ENCODE results near the gene ULK4. TPM values are rescaled to one million over a fixed set of nuclear protein-coding genes. Genes with fewer than 3 reads are reported as not detected.

ULK4 gene
- total and polyA plus RNA-seq, 2 of the 8 experiments (the other 6 are each of a cell fraction or from before 2014, with no cell fraction given): 3.0 to 10.8 TPM

DNA sequence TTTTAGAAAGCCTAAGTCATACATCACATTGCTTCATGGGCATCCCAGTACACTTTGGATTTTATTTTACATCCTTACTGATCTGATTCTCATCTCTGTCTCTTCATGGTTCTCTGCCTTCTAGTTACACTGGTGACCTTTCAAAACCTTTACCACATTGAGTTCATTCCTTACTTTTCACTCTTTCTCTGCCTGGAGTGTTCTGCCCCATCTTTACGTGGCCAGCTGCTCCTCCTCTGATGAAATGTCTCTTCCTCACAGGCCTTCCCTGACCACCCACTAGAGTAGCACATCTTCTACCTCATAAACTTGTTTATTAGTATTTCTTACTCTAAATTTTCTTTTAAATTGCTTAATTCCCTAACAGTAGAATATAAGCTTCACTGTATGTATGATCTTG lies 744.9 kb downstream of the ULK4 start:
- FAIRE-seq: no peak
- no peak overlapping the region for H3K27ac ChIP-seq (ENCODE audit: low read depth, low read length)

More for the DNA sequence above, 744.9 kb downstream of the ULK4 start:
- Histone ChIP-seq H3K9me3 (ENCODE audit: insufficient read depth in 2 of 2, low read depth in 1 of 2, low read length in 1 of 2) (no peaks in the 10 kb centered on the region), H3K36me3 (ENCODE audit: control insufficient read depth in 2 of 4, insufficient read depth in 4 of 4, low read length in 3 of 4) (peaks cover 0 to 2% (median 0%) of the 10 kb centered on the region in 4 experiments; a peak in 1 of 8 replicates), H3K79me2 (ENCODE audit: control insufficient read depth in 1 of 2, insufficient read depth in 2 of 2, low read length in 2 of 2) (peaks cover 29 to 100% of the 10 kb centered on the region in 2 experiments), H3K27me3 (replicated peaks in 1 of 4; ENCODE audit: control insufficient read depth in 3 of 4, extremely low read depth in 1 of 4, insufficient read depth in 3 of 4, low read length in 3 of 4) (peaks cover 0 to 1% (median 0%) of the 10 kb centered on the region in 4 experiments; a peak in 1 of 7 replicates), H4K20me1 (replicated peaks in 1 of 2; ENCODE audit: control insufficient read depth in 1 of 2, insufficient read depth in 2 of 2, low read length in 2 of 2) (peaks cover 15 to 58% of the 10 kb centered on the region in 2 experiments), H2BK120ac (replicated peaks; ENCODE audit: low read depth, low read length) (no peak overlapping the region), H4K91ac (replicated peaks; ENCODE audit: insufficient read length, low read length) (no peak overlapping the region), H2AK5ac (ENCODE audit: low read depth, low read length) (no peak overlapping the region), H3K56ac (replicated peaks; ENCODE audit: insufficient read length, low read depth, low read length) (no peak overlapping the region), H4K5ac (ENCODE audit: insufficient read length, low read depth, low read length) (no peak overlapping the region), H3K4me2 (ENCODE audit: insufficient read depth in 1 of 2, low read depth in 2 of 2, low read length in 2 of 2) (no peak overlapping the region), H2AFZ (ENCODE audit: low read length) (no peak overlapping the region), H3K4me3 (ENCODE audit: extremely low read depth in 1 of 4, insufficient read depth in 2 of 4, low read depth in 3 of 4, low read length in 4 of 4) (no peak overlapping the region), H3K79me1 (ENCODE audit: low read depth, low read length) (no peaks in the 10 kb centered on the region; the same call in 1 of the 2 replicates), H3K14ac (ENCODE audit: insufficient read length) (no peak overlapping the region), H3K4me1 (replicated peaks in 1 of 4; ENCODE audit: control insufficient read depth in 3 of 4, insufficient read depth in 4 of 4, low read length in 3 of 4) (peaks cover 3 to 15% (median 10%) of the 10 kb centered on the region in 4 experiments; a peak in 5 of 7 replicates), H4K8ac (ENCODE audit: extremely low read depth, insufficient read depth, low read length) (no peak overlapping the region), H3K9ac (replicated peaks in 1 of 4; ENCODE audit: extremely low read depth in 1 of 4, low read depth in 3 of 4, low read length in 3 of 4) (no peak overlapping the region), H3K23me2 (ENCODE audit: low read depth, low read length) (no peaks in the 10 kb centered on the region), H2BK20ac (ENCODE audit: low read length) (no peak overlapping the region), H2BK12ac (ENCODE audit: low read depth, low read length) (no peak overlapping the region), H2BK5ac (ENCODE audit: low read depth, low read length) (no peak overlapping the region), H3K4ac (replicated peaks; ENCODE audit: insufficient read length, low read depth, low read length) (no peak overlapping the region), H3K18ac (ENCODE audit: extremely low read depth, low read length) (no peak overlapping the region), H2BK15ac (ENCODE audit: low read length) (no peak overlapping the region), H3K23ac (ENCODE audit: insufficient read length) (no peak overlapping the region)
- no peak for DNase-seq (ENCODE audit: low read depth in 1 of 2, low spot score in 2 of 2)
- WGBS, 2 experiments (ENCODE audit: extremely low coverage in 1 of 2, insufficient coverage in 1 of 2, insufficient read length in 1 of 2, insufficient replicate concordance in 2 of 2, low coverage in 1 of 2, low lambda C conversion rate in 2 of 2, missing lambda C conversion rate in 1 of 2): 38% methylated on average over 1 of the region's 1 CpG; no CpG with 5 or more reads in 1 of the 2 experiments
- POLR2A ChIA-PET (ENCODE audit: partially characterized antibody): interaction anchor here (5.8 kb wide), 1 partner anchor 16 kb away, joined by 80 read pairs; the partner anchor contains the start of gene CTNNB1
- TF ChIP-seq CREB1 (IDR thresholded peaks at IDR 0.05): no peak
- no peak for TF ChIP-seq RFX5 (IDR thresholded peaks at IDR 0.05; ENCODE audit: borderline replicate concordance, low read depth, low read length)
- TF ChIP-seq KDM5A (IDR thresholded peaks at IDR 0.05; ENCODE audit: low read length): no peak
- no peak for TF ChIP-seq RBBP5 (IDR thresholded peaks at IDR 0.05; ENCODE audit: borderline replicate concordance, low read depth, low read length)
- TF ChIP-seq SIRT6 (IDR thresholded peaks at IDR 0.05; ENCODE audit: low read length): no peak
- no peak for TF ChIP-seq SAP30 (IDR thresholded peaks at IDR 0.05; ENCODE audit: insufficient read depth, insufficient replicate concordance, low read length)
- no peak for TF ChIP-seq HDAC6 (IDR thresholded peaks at IDR 0.05; ENCODE audit: low read depth, low read length)
- no peak for TF ChIP-seq BCL11A (IDR thresholded peaks at IDR 0.05; ENCODE audit: low read depth in 2 of 2, low read length in 2 of 2)
- TF ChIP-seq CTBP2 (IDR thresholded peaks at IDR 0.05; ENCODE audit: borderline replicate concordance, insufficient read depth, insufficient read length, low read length): no peak
- TF ChIP-seq, protein P1, sequence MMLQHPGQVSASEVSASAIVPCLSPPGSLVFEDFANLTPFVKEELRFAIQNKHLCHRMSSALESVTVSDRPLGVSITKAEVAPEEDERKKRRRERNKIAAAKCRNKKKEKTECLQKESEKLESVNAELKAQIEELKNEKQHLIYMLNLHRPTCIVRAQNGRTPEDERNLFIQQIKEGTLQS (IDR thresholded peaks at IDR 0.05; ENCODE audit: insufficient read depth, low read depth, low read length): no peak
- no peak for TF ChIP-seq CHD1 (IDR thresholded peaks at IDR 0.05; ENCODE audit: low read depth, low read length)
- no peak for TF ChIP-seq GTF2F1 (IDR thresholded peaks at IDR 0.05; ENCODE audit: borderline replicate concordance, low read depth, low read length)
- CTCF ChIA-PET (ENCODE audit: partially characterized antibody): interaction anchor here (1.5 kb wide), 1 partner anchor 14 kb away, joined by 4 read pairs; no protein-coding TSS in a partner anchor

All from H1 (cell line).